Activated CD8-positive, alpha-beta T cell treated with anti-CD3 and anti-CD28 coated beads for 36 hours (primary cell): ENCODE data around the gene PET100. TPM values are rescaled to one million over a fixed set of nuclear protein-coding genes. Genes with fewer than 3 reads are reported as not detected.

Experiments
- ATAC-seq: fragments of 200-7000 bp; cut with Tn5 transposase; one replicate; pipeline ENCODE4 v1.10.0; 2021; ENCODE audit warnings: mild to moderate bottlenecking, moderate library complexity
- CTCF ChIA-PET: fragments of 350-600 bp; sonication (Branson Sonifier 250); formaldehyde crosslinking; loops from one replicate; lab custom pipeline; 2021; ENCODE audit warnings: antibody characterized with exemption; lab: Charles Lee
- POLR2A ChIA-PET: fragments of 350-600 bp; sonication (Branson Sonifier 250); formaldehyde crosslinking; loops from one replicate; lab custom pipeline; 2021; ENCODE audit warnings: antibody characterized with exemption; lab: Charles Lee
- DNase-seq: peaks from one replicate; pipeline ENCODE4 v3.0.0-alpha.2; 2020
- H3K27ac Mint-ChIP-seq: one replicate; pipeline ENCODE4 v1.8.0; 2021; ENCODE audit warnings: mild to moderate bottlenecking, mixed read lengths
- H3K27me3 Mint-ChIP-seq: one replicate; pipeline ENCODE4 v1.8.0; 2021; ENCODE audit warnings: mixed read lengths
- H3K36me3 Mint-ChIP-seq: one replicate; pipeline ENCODE4 v1.8.0; 2021; ENCODE audit warnings: low read depth, mixed read lengths
- H3K4me1 Mint-ChIP-seq: one replicate; pipeline ENCODE4 v1.8.0; 2021; ENCODE audit warnings: low read depth, mixed read lengths
- H3K4me3 Mint-ChIP-seq: one replicate; pipeline ENCODE4 v1.8.0; 2021; ENCODE audit warnings: mild to moderate bottlenecking, moderate library complexity, mixed read lengths
- H3K9me3 Mint-ChIP-seq: one replicate; pipeline ENCODE4 v1.8.0; 2021; ENCODE audit warnings: mixed read lengths
- intact Hi-C: fragments of 100-400 bp; cut with micrococcal nuclease; formaldehyde crosslinking; loops from one replicate; pipeline ENCODE4 v1.10.0; 2022
- total RNA-seq, 2 experiments: library from RNA; stranded (reverse); gene quantifications; one replicate each; pipeline ENCODE4 v1.2.3, GENCODE V29; 2021
- TF ChIP-seq, protein P1 (sequence below): fragments of 200-600 bp; IDR thresholded peaks from one replicate; pipeline ENCODE4 v1.8.0; 2022; ENCODE audit warnings: antibody characterized with exemption, mild to moderate bottlenecking

Gene PET100
- total RNA-seq, 2 experiments from 2014 or later: 71.8 to 83.3 TPM

DNA sequence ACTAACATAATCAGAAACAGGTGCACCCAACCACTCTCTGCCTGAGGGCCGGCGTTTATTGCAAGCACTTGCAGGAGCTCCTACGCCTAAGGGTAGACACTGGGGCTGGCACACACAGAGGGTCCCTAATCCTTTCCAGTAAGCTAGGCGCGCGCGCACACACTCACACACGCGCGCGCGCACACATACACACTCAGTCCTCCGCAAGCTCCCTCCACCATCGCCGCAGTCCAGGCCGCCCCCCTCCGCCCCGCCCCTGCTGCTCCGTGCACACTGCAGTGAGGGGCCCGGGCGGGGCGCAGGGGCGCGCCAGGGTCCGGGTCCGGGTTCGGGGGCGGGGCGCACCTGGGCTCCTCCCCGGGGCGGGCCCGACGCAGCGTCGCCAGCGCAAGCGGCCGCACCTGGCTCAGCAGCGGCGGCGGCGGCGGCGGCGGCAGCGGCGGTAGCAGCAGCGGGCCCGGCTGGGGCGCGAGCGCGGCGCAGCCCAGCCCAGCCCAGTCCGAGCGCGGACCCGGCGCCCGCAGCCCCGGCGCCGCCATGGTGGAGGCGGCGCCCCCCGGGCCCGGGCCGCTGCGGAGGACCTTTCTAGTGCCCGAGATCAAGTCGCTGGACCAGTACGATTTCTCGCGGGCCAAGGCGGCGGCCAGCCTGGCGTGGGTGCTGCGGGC is 34.0 kb upstream of the PET100 start, which contains the start of gene CAMSAP3:
Gene CAMSAP3 (plus strand): TSS at position 398 of the 668 bp plus-strand sequence. CDS start 140 bp downstream, at position 538.
- H3K4me1 Mint-ChIP-seq: peaks cover 6% of the 10 kb centered on the region
- peaks cover 30% of the 10 kb centered on the region for H3K27me3 Mint-ChIP-seq
- H3K4me3 Mint-ChIP-seq: peak within 1 kb of the TSS; percentile 64
- POLR2A ChIA-PET: interaction anchor here (0.6 kb wide), 1 partner anchor 36 kb away, joined by 3 read pairs; no protein-coding TSS in a partner anchor
- ATAC-seq: peak; percentile 90
- intact Hi-C loops: no loop called here
- no peaks in the 10 kb centered on the region for H3K9me3 Mint-ChIP-seq
- no peaks in the 10 kb centered on the region for H3K36me3 Mint-ChIP-seq
- CTCF ChIA-PET: no interaction called here
- no peak within 1 kb of the TSS for H3K27ac Mint-ChIP-seq
- TF ChIP-seq, protein P1, sequence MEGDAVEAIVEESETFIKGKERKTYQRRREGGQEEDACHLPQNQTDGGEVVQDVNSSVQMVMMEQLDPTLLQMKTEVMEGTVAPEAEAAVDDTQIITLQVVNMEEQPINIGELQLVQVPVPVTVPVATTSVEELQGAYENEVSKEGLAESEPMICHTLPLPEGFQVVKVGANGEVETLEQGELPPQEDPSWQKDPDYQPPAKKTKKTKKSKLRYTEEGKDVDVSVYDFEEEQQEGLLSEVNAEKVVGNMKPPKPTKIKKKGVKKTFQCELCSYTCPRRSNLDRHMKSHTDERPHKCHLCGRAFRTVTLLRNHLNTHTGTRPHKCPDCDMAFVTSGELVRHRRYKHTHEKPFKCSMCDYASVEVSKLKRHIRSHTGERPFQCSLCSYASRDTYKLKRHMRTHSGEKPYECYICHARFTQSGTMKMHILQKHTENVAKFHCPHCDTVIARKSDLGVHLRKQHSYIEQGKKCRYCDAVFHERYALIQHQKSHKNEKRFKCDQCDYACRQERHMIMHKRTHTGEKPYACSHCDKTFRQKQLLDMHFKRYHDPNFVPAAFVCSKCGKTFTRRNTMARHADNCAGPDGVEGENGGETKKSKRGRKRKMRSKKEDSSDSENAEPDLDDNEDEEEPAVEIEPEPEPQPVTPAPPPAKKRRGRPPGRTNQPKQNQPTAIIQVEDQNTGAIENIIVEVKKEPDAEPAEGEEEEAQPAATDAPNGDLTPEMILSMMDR: no peak
- peak; percentile 48 for DNase-seq

DNA sequence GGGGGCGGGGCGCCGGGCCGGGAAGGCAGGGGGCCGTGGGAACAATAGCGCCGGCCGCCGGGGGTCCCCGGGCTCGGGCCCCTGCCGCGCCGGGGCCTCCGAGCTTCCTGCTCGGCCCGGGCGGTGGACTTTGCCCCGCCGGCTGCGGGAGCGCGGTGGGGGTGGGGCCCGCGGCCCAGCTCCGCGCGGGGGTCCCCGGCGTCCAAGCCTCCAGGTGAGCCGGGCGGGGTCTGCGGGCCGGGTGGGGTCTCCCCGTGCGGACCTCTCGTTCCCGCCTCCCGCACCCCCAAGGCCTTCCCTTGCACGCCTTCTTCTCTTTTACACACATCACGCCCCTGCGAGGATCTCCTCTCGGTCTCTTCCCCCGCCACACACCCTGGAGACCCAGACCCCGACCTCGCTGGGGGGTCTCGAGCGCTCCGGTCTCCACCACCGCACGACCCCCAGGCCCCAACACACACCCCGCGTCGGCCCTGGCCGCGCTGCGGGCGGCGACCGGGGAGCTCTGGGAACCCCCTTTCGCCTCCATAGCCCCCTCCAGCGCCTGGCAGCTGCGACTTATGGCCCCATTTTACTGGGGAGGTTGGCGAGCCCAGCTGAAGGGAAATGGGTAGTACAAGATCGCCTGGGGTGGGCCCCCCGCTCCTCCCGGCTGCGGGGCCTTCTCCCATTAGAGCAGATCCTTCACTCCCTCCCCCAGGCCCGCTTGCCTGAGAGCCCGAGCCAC is 33.2 kb upstream of the PET100 start:
- Mint-ChIP-seq H3K9me3 (peaks cover 3% of the 10 kb centered on the region), H3K36me3 (no peaks in the 10 kb centered on the region), H3K4me3 (peak overlapping the region; percentile 56), H3K27me3 (peaks cover 30% of the 10 kb centered on the region), H3K27ac (no peak overlapping the region), H3K4me1 (peaks cover 7% of the 10 kb centered on the region)
- ChIA-PET CTCF (interaction anchor here (1.0 to 2.5 kb wide), 3 partner anchors 11 to 85 kb away, joined by 3 to 17 read pairs (median 10); partner anchors contain the start of gene TRAPPC5), POLR2A (interaction anchor here (0.6 to 0.9 kb wide), 4 partner anchors 33 to 255 kb away, joined by 3 read pairs; partner anchors contain the start of genes PET100 and XAB2)
- intact Hi-C loops: no loop called here
- ATAC-seq: no peak
- peak; percentile 22 for DNase-seq
- TF ChIP-seq, protein P1: peak; percentile 15

GRCh38 chr19:7597689-7598088 is 31.9 kb upstream of the PET100 start:
- DNase-seq (no peak), ATAC-seq (no peak)
- CTCF ChIA-PET: interaction anchor here (1.0 to 2.5 kb wide), 3 partner anchors 29 to 306 kb away, joined by 4 to 17 read pairs (median 10); partner anchors contain the start of genes MAP2K7 and TRAPPC5
- Mint-ChIP-seq H3K4me1 (peaks cover 7% of the 10 kb centered on the region), H3K36me3 (no peaks in the 10 kb centered on the region), H3K27ac (no peak overlapping the region), H3K4me3 (no peak overlapping the region), H3K9me3 (peaks cover 3% of the 10 kb centered on the region), H3K27me3 (peaks cover 31% of the 10 kb centered on the region)
- POLR2A ChIA-PET: interaction anchor here (1.6 kb wide), 1 partner anchor 29 kb away, joined by 3 read pairs; no protein-coding TSS in a partner anchor
- TF ChIP-seq, protein P1: no peak
- intact Hi-C loops: no loop called here

- H3K9me3 Mint-ChIP-seq: peaks cover 3% of the 10 kb centered on the region
- ATAC-seq: no peak
Observed at GRCh38 chr19:7598180-7598579, 31.4 kb upstream of the PET100 start.

More at GRCh38 chr19:7598180-7598579, 31.4 kb upstream of the PET100 start:
- no peak overlapping the region for H3K27ac Mint-ChIP-seq
- CTCF ChIA-PET: interaction anchor here (1.0 to 2.5 kb wide), 3 partner anchors 30 to 305 kb away, joined by 4 to 17 read pairs (median 10); partner anchors contain the start of genes MAP2K7 and TRAPPC5
- peaks cover 29% of the 10 kb centered on the region for H3K27me3 Mint-ChIP-seq
- no peak for DNase-seq
- no peaks in the 10 kb centered on the region for H3K36me3 Mint-ChIP-seq
- H3K4me1 Mint-ChIP-seq: peaks cover 7% of the 10 kb centered on the region
- TF ChIP-seq, protein P1: no peak
- H3K4me3 Mint-ChIP-seq: no peak overlapping the region
- intact Hi-C loops: no loop called here
- POLR2A ChIA-PET: interaction anchor here (1.6 kb wide), 1 partner anchor 28 kb away, joined by 3 read pairs; no protein-coding TSS in a partner anchor
